ENCODE measurements around the gene GPC5.
"Not testable (repeated sequence)": the region's sequence is repeated elsewhere in the genome, so short reads cannot be mapped to it uniquely, and the experiment has no call there.

GPC5 gene

GRCh38 chr13:91725646-91726045 is 327.2 kb downstream of the GPC5 start:
- DNase-seq = no peak

GRCh38 chr13:91726671-91727070 is 328.2 kb downstream of the GPC5 start:
- DNase-seq = no peak

DNA sequence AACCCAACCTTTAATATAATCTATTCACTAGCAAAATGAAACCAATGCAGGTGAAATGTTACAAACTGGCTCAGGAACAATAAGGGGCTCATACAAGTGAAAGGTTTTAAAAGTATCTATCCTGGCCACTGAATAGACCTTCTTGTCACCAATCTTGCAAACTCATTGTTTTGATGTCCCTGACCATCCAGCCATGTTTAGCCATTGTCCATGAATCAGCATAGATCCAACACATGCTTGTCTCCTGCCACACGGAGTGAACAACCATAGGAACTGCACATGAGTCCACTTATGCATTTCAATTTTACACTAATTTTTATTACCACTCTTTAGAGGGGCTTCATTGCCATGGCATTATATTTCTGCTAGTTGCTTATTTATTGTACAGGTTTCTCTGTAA is 331.4 kb downstream of the GPC5 start:
- DNase-seq = no peak

DNA sequence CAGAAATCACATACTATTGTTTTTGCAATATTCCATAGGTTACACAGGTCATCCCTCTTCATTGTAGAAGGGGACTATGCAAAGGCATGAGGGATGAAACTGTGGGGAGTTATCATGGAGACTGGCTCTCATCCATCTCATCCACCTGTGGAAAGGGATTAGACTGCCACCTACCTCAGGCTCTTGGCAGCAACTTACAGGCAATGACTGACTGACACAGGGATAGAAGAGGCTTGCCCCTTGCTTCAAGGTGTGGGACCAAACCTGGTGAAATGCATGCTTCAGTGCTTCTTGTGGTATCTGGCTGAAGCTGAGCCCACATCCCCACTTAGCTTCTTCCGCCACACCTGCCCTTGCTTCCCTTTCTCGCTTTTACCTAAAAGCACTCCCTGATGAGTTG is 341.3 kb downstream of the GPC5 start:
- no peak for DNase-seq

DNA sequence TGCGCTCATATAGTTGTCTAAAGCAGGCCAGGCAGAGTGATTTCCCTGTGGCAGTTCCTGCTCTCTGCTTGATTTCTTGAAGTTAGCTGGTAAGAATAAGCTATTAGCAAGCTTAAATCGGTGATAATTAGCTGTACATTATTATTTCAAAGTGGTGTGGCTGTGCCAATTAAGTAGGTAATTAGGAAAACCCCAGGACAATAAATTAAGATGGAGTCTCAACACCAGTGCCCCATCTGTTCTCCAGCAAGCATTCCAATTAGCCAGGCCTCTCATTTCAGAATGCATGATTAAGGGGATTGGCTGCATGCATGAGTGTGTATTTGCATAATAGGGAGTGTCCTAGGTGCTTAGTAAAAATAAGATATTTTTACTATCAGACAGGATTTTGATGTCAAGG is 342.3 kb downstream of the GPC5 start:
- no peak for DNase-seq

- no peak for DNase-seq
Measured at GRCh38 chr13:91741925-91742324, 343.5 kb downstream of the GPC5 start.

DNA sequence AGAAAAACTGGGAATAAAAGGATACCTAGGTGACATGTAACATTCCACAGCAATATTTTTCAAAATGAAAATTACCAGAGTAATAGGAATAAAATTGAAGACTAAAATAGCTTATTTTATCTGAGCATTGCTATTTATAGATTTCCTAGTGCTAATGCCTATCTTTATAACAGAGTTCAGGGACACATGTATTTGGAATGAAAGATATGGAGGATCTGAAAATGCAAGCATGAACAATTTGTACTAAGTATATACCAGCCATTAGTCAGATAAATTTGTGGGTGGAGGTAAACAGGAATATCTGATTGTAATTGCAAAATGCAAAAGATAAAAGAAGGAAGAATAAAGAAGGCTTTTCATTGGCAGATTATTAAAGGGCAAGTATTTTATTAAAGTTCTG is 345.9 kb downstream of the GPC5 start:
- no peak for DNase-seq

GRCh38 chr13:91745967-91746366 is 347.5 kb downstream of the GPC5 start:
- no peak for DNase-seq

GRCh38 chr13:91747186-91747585 is 348.8 kb downstream of the GPC5 start:
- DNase-seq = no peak

GRCh38 chr13:91748416-91749089 is 350.1 kb downstream of the GPC5 start:
- DNase-seq = no peak

GRCh38 chr13:91758724-91759123 is 360.3 kb downstream of the GPC5 start:
- DNase-seq = no peak

DNA sequence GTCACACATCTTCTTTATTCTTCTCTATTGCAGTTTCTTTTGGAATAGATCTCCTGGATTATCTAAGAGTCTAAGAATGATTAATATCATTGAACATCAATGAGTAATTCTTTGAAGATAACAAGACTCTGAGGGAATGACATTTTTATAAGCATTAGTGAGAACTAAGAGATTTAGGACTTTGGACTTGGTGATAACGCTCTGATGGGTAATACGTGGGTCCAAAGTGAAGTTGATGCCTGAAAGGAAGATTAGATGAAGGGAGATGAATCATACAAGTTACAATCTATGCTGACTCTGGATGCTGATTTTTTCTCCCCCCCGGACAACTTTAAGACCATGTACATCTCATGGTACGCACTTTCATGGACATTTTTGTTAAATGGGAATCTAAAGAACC is 364.5 kb downstream of the GPC5 start:
- no peak for DNase-seq

GRCh38 chr13:91764527-91764926 is 366.1 kb downstream of the GPC5 start:
- no peak for DNase-seq

DNA sequence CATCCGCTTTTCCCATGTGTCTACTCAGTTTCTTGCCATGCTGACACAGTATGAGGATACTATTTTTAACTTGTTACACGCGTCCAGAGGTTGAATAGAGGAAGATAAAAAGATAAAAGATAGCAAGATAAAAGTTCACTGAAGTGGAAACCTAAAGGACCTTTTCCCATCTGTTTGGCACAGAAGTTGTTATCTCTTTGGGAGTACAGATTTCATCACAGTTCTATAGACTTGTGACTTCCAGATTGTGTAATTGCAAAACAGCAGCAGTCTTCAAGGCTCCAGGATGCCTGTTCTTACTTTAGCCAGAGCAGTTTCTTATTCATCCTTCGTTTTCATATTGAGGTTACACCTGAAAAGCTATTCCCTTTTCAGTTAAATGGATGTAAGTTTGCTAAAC is 369.2 kb downstream of the GPC5 start:
- no peak for DNase-seq

DNA sequence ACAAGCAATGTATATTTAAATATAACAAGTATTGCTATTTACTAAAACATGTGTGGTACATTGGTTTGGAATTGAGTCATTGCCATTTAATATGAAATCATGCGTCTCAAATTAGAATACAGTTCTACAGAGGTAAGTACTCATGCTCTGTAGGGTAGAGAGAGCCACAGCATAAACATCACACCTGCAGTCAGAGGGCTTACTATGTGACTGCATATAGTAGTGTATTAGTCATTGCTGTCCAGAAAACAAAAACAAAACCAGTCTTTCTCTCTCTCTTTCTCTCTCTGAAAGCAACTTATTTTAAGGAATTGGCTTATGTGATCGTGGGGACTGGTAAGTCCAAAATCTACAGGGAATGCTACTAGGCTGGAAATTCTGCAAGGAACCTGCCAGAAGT is 370.3 kb downstream of the GPC5 start:
- no peak for DNase-seq

DNA sequence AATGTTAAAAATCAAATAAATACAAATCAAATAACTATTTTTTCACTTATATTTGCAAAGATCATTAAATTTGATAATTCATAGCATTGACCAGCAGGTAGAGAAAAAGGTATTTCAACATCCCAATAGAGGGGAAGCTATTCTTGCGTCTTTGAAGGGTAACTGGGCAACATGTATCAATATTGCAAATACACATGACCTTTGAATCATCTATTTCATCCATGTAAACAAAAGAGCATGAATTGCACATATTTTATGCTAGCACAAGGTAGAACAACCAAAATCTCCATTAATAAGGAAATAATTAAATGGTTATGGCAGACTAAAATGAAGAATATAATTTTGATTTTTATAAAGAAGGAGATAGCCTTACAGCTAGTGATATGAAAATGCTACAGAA is 372.8 kb downstream of the GPC5 start:
- DNase-seq = no peak

DNA sequence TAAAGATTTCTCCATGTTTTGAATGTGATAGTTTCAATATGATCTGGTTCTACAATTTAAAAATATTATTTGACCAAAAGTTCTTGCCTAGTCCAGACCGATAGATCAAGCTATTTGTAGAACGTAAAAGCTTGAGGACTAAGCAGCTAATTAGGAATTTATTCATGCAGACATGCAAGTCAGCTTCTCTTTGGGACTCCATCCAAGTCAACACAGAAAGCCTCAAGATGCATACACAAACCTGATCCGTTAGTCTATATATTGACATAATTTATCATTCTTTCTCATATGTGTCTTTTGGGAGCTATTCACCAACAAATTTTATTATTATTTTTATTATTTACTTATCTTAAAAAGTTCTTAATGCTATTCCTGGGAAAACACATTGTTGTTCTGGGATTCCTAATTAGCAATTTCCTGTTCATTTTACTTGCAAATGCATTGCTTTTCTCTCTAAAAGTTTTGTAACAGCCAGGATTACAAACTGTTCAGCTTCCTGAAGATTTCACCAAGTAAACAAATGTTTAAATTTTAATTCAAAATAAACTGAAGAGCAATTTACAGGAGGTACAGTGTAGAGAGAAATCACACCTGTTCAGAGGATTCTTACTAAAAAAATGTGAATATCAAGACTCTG is 375.3 kb downstream of the GPC5 start:
- DNase-seq = no peak

DNA sequence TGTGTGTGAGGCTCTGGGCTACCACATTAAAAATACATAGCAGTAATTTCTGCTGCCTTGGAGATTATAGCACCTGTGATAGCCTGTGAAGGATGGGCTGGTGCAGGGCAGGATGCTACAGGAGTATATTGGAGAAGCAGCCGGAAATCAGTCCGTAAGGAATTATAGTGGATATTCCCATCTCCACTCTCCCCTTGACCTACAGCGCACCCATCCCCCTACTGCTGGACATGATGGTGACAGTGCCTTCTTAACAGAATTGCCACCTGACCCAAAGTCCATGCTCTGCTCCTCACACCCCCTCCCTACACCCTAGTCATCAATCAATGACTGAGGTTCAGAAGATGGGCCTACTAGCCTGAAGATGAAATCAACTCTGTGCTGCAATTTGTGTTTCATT is 376.0 kb downstream of the GPC5 start:
- DNase-seq = no peak

GRCh38 chr13:91776611-91777193 is 378.3 kb downstream of the GPC5 start:
- no peak for DNase-seq

DNA sequence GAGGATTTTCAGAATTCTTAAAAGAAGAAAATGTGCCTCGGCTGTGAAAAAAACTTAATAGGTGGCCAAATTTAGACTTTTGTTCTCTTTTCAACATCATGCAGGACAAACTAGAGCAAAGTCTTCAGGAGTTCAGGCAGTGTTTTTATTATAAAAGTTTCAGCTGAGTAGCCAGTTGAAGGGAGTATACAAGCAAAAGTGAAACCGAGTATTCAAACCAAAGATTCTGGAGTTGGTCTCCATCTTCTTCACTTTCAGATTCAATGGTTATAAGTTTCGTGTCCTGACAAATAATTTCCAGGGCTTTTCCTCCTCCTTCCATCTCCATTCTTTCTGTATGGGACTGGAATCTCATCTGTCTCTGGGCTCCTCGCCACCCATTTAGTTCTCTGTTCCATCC is 379.7 kb downstream of the GPC5 start:
- DNase-seq = no peak

- not testable (repeated sequence) for DNase-seq
Measured at GRCh38 chr13:91781982-91782691, 383.7 kb downstream of the GPC5 start.

DNA sequence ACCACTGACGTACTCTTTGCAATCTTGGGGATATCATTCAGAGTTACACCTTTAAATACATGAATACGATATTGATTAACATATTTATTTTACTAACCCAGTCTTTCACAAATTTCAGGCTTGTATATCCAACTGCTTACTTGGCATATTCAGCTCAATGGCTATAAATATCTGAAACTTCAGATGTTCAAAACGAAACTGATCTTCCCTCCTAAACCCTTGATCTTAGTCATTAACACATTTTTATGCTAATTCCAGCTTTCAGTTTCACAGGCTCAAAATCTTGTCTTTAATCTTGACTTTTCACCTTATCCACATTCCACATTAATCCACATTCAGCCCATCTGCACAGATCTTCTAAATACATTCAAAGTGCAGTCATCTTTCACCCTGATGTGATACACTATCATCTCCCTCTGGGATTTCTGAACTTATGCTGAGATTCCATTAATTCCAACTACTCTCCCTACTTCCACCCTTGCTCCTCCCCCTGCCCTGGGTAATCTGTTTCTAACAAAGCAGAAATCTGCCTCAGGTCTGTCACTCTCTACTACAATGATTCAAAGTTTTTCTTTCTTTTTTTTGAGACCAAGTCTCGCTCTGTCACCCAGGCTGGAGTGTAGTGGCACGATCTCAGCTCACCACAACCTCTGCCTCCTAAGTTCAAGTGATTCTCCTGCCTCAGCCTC is 387.2 kb downstream of the GPC5 start:
- no peak for DNase-seq

- DNase-seq = no peak
Measured at GRCh38 chr13:91792054-91792453, 393.6 kb downstream of the GPC5 start.

Data from cerebellar nuclear complex (tissue), 1 donor.